Kidney epithelial cell (primary cell): ENCODE results near the gene MBNL2. TPM values are rescaled to one million over a fixed set of nuclear protein-coding genes. Genes with fewer than 3 reads are reported as not detected.

Experiments used
- DNase-seq: peaks from one replicate; pipeline ENCODE4 v3.0.0-alpha.2; 2010; ENCODE audit warnings: low read depth
- H3K27me3 ChIP-seq: 2 replicates; pipeline ENCODE4 v1.6.0; 2011; ENCODE audit warnings: low read length; ENCODE audit not compliant: control insufficient read depth, insufficient read depth
- H3K36me3 ChIP-seq: 2 replicates; pipeline ENCODE4 v1.5.1; 2011; ENCODE audit warnings: low read length; ENCODE audit not compliant: control insufficient read depth, insufficient read depth
- H3K4me3 ChIP-seq: 2 replicates; pipeline ENCODE4 v1.5.1; 2011; ENCODE audit warnings: low read depth, mild to moderate bottlenecking, control low read depth, low read length
- total RNA-seq: library from RNA; depleted of rRNA; stranded (reverse); fragments of >200 nt; gene quantifications from 2 replicates; pipeline ENCODE4 v1.2.3, GENCODE V29; 2015
- TF ChIP-seq, protein P1 (sequence below): IDR thresholded peaks from 2 replicates; pipeline ENCODE4 v1.5.1; 2011; ENCODE audit warnings: mild to moderate bottlenecking, moderate library complexity, low read length, control low read depth, inconsistent platforms; ENCODE audit not compliant: insufficient read depth, poor library complexity, severe bottlenecking

MBNL2 gene
- total RNA-seq: 42.4 and 45.0 TPM in 2 replicates

GRCh38 chr13:97221989-97222700 lies at the start of gene MBNL2:
Gene MBNL2 (plus strand): TSS chr13:97222333. CDS start chr13:97276236, 53,903 bp downstream.
- H3K27me3 ChIP-seq: no peaks in the 10 kb centered on the region
- peak within 1 kb of the TSS; percentile 66 for H3K4me3 ChIP-seq
- TF ChIP-seq, protein P1, sequence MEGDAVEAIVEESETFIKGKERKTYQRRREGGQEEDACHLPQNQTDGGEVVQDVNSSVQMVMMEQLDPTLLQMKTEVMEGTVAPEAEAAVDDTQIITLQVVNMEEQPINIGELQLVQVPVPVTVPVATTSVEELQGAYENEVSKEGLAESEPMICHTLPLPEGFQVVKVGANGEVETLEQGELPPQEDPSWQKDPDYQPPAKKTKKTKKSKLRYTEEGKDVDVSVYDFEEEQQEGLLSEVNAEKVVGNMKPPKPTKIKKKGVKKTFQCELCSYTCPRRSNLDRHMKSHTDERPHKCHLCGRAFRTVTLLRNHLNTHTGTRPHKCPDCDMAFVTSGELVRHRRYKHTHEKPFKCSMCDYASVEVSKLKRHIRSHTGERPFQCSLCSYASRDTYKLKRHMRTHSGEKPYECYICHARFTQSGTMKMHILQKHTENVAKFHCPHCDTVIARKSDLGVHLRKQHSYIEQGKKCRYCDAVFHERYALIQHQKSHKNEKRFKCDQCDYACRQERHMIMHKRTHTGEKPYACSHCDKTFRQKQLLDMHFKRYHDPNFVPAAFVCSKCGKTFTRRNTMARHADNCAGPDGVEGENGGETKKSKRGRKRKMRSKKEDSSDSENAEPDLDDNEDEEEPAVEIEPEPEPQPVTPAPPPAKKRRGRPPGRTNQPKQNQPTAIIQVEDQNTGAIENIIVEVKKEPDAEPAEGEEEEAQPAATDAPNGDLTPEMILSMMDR: no peak
- DNase-seq: peak; percentile 91
- H3K36me3 ChIP-seq: no peaks in the 10 kb centered on the region

DNA sequence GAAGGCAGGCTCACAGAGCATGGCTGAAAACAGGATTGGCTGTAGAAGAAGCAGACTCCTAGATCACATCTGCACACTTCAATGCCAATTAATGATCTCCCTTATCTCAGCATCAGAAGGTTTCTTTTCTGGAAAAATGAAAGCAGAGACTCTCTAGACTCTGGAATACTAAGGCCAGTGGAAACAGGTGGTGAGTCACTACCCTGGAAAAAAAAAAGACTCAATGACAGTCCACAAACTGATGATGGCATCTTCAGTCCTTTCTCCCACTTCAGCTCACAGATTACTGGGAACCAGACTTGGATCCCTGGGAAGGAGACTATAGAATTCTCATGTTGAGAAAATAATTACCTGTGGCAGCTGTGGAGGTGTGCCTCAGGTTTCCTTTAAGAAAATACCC lies 47.5 kb upstream of the MBNL2 start:
- H3K36me3 ChIP-seq: no peaks in the 10 kb centered on the region
- no peak overlapping the region for H3K4me3 ChIP-seq
- no peak for DNase-seq
- TF ChIP-seq, protein P1: no peak
- no peaks in the 10 kb centered on the region for H3K27me3 ChIP-seq

GRCh38 chr13:97175041-97175440 lies 47.1 kb upstream of the MBNL2 start:
- H3K36me3 ChIP-seq: no peaks in the 10 kb centered on the region
- DNase-seq: no peak
- H3K27me3 ChIP-seq: no peaks in the 10 kb centered on the region
- no peak overlapping the region for H3K4me3 ChIP-seq
- TF ChIP-seq, protein P1: no peak

DNA sequence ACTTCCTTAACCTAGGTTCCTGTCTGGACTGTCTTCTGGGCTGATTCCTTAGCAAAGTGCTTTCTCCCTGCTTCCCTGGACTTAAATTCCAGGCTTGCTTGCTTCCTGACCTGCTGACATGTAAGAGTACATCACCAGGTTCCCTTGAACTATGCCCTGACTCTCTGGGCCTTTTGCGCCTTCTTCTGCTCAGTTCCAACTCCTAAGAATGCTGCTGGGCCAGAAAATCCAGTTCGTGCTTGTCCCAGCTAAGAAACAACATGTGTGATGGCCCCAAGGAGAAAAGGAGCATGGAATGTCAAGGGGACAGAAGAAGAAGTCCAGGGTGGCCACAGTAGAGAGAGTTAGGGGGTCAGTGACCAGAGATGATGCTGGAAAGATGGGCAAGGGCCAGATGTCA lies 42.6 kb upstream of the MBNL2 start:
- Histone ChIP-seq H3K36me3 (no peaks in the 10 kb centered on the region), H3K27me3 (no peaks in the 10 kb centered on the region), H3K4me3 (no peak overlapping the region)
- TF ChIP-seq, protein P1: no peak
- no peak for DNase-seq

DNA sequence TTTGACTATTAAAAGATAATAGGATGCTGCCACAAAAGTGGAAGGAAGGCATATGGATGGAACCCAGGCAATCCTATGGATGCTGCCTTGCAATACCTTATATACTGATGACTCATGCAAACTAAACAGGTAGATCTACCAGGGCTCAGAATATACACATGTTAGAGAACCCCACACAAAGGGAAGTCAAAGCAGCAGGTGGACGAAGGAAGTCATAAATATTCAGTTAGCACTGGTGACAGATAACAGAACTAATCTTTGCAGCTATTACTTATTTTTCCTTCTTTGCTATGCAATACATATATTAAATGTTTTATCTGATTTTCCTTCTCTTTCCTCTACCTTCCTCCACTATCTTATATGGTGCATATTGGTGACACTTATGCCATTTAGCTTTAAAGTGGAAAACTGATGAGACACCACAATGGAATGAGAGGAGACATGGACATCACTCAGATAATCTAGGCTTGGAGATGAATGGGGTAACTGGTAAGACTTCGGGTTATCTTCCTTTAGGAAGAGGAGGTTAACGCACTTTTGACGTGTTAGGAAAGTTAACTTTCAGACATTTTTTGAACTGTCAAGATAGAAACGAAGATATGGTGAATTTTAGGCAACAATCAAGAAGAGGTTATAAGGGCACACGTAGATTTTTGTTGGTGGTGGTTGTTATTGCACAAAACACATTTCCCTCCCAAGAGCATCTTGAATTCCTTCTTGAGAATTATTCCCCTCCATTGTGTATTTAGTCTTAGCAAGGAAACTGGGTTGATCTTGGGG lies 39.8 kb upstream of the MBNL2 start:
- DNase-seq: no peak
- no peaks in the 10 kb centered on the region for H3K27me3 ChIP-seq
- TF ChIP-seq, protein P1: no peak
- no peaks in the 10 kb centered on the region for H3K36me3 ChIP-seq
- no peak overlapping the region for H3K4me3 ChIP-seq

DNA sequence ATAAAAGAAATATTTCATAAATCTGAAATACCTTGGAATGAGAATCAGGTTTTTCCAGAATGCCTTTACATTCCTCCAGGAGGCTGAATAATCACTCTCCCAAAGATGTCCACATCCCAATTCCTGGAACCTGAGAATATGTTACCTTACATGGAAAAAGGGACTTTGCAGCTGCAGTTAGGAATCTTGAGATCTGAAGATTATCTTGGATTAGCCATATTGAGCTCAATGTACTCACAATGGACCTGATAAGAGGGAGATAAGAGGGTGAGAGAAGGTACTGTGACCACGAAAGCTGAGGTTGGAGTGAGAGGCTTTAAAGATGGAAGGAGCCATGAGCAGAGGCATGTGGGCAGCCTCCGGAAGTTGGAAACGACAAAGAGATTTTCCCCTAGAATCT lies 36.8 kb upstream of the MBNL2 start:
- Histone ChIP-seq H3K4me3 (no peak overlapping the region), H3K27me3 (no peaks in the 10 kb centered on the region), H3K36me3 (no peaks in the 10 kb centered on the region)
- DNase-seq: no peak
- TF ChIP-seq, protein P1: no peak
